Renal pelvis (tissue), 4 donors: Measurements from ENCODE around the gene COL4A4. TPM values are rescaled to one million over a fixed set of nuclear protein-coding genes. Genes with fewer than 3 reads are reported as not detected.

Source experiments
- DNase-seq: peaks from one replicate; pipeline ENCODE4 v3.0.0-alpha.2; 2013
- polyA plus RNA-seq, 3 donors: library from polyadenylated mRNA; unstranded; fragments of 120-200 nt; gene quantifications; one replicate each; pipeline ENCODE4 v1.2.1, GENCODE V29; 2013; ENCODE audit not compliant: insufficient read length in 3 of 3

Gene COL4A4
- polyA plus RNA-seq, 3 donors: 40.6 to 53.5 (median 50.9) TPM

- DNase-seq: no peak
These were observed 179.9 kb downstream of the COL4A4 start for GRCh38 chr2:226983895-226984749.

- no peak for DNase-seq
These were observed 182.1 kb downstream of the COL4A4 start for GRCh38 chr2:226981791-226982326.

GRCh38 chr2:226979004-226979403 is 185.0 kb downstream of the COL4A4 start:
- DNase-seq: no peak

GRCh38 chr2:226978300-226978699 is 185.7 kb downstream of the COL4A4 start:
- DNase-seq: no peak

GRCh38 chr2:226977775-226978190 is 186.2 kb downstream of the COL4A4 start:
- no peak for DNase-seq

GRCh38 chr2:226973816-226974215 is 190.2 kb downstream of the COL4A4 start:
- no peak for DNase-seq

GRCh38 chr2:226971770-226972169 is 192.2 kb downstream of the COL4A4 start:
- no peak for DNase-seq

- DNase-seq: no peak
These were observed 192.9 kb downstream of the COL4A4 start for GRCh38 chr2:226971084-226971483.

- DNase-seq: no peak
These were observed 193.6 kb downstream of the COL4A4 start for GRCh38 chr2:226970362-226970761.

- DNase-seq: no peak
These were observed 194.5 kb downstream of the COL4A4 start for GRCh38 chr2:226969417-226970080.

- no peak for DNase-seq
These were observed 198.6 kb downstream of the COL4A4 start for GRCh38 chr2:226965376-226965775.

GRCh38 chr2:226963528-226963927 is 200.5 kb downstream of the COL4A4 start:
- no peak for DNase-seq

GRCh38 chr2:226962176-226962773 is 201.7 kb downstream of the COL4A4 start:
- DNase-seq: no peak

- DNase-seq: no peak
These were observed 204.6 kb downstream of the COL4A4 start for GRCh38 chr2:226959418-226959817.

- DNase-seq: no peak
These were observed 207.3 kb downstream of the COL4A4 start for GRCh38 chr2:226956659-226957058.

- DNase-seq: no peak
These were observed 210.2 kb downstream of the COL4A4 start for GRCh38 chr2:226953826-226954225.

GRCh38 chr2:226953206-226953605 is 210.8 kb downstream of the COL4A4 start:
- DNase-seq: no peak

Other genes starting within 250 kb of the COL4A4 start
- gene COL4A3, start 419 bp upstream of the COL4A4 start, polyA plus RNA-seq: 10 to 100 TPM; 33.6 to 88.8 (median 70.7) TPM
- 100 to 1,000 TPM; 121 to 144 (median 126) TPM for gene MFF, start 161.0 kb upstream of the COL4A4 start, polyA plus RNA-seq
- under 1 TPM; 0.11 to 0.16 (median 0.16) TPM for gene TM4SF20, start 215.1 kb upstream of the COL4A4 start, polyA plus RNA-seq
- gene SCYGR1, start 223.7 kb upstream of the COL4A4 start, polyA plus RNA-seq: not detected